CD14-positive monocyte (primary cell): ENCODE results near the gene PRSS35. TPM values are rescaled to one million over a fixed set of nuclear protein-coding genes. Genes with fewer than 3 reads are reported as not detected.

ENCODE experiments used
- DNase-seq, 3 donors: peaks; one replicate each; pipeline ENCODE4 v3.0.0-alpha.2; 2011 to 2022
- H2AFZ ChIP-seq: 2 replicates; pipeline ENCODE4 v1.6.0; 2012; ENCODE audit warnings: mild to moderate bottlenecking, low read depth, low read length, inconsistent platforms; ENCODE audit not compliant: insufficient read depth, poor library complexity, severe bottlenecking
- H3K27ac ChIP-seq, 2 donors: 1 replicate in 1 of 2; 2 replicates in 1 of 2; pipeline ENCODE4 v1.5.1; 2012 to 2013; ENCODE audit warnings: low read length in 2 of 2, control low read depth in 1 of 2, inconsistent platforms in 1 of 2, low read depth in 1 of 2, mild to moderate bottlenecking in 1 of 2
- H3K27me3 ChIP-seq, 2 donors: one replicate each; pipeline versions ENCODE4 v1.6.0 to v1.6.1; 2011 to 2013; ENCODE audit warnings: low read length in 2 of 2; ENCODE audit not compliant: control insufficient read depth in 2 of 2, insufficient read depth in 2 of 2
- H3K36me3 ChIP-seq, 2 donors: replicated peaks in 1 of 2; 1 replicate in 1 of 2; 2 replicates in 1 of 2; pipeline versions ENCODE4 v1.5.1 to v1.6.1; 2012 to 2013; ENCODE audit warnings: low read length in 2 of 2, control low read depth in 1 of 2, inconsistent platforms in 1 of 2, mild to moderate bottlenecking in 1 of 2; ENCODE audit not compliant: insufficient read depth in 2 of 2, control insufficient read depth in 1 of 2
- H3K4me1 ChIP-seq, 2 donors: 1 replicate in 1 of 2; 2 replicates in 1 of 2; pipeline versions ENCODE4 v1.5.1 to v1.6.1; 2012 to 2013; ENCODE audit warnings: low read length in 2 of 2, control low read depth in 1 of 2, inconsistent platforms in 1 of 2, mild to moderate bottlenecking in 1 of 2, moderate library complexity in 1 of 2; ENCODE audit not compliant: insufficient read depth in 2 of 2, control insufficient read depth in 1 of 2
- H3K4me2 ChIP-seq: replicated peaks from 2 replicates; pipeline ENCODE3; 2012; ENCODE audit warnings: low read length, moderate library complexity, mild to moderate bottlenecking; ENCODE audit not compliant: poor library complexity, severe bottlenecking; ENCODE audit errors: extremely low read depth
- H3K4me3 ChIP-seq, 3 experiments: fragments of 200-600 bp in 1 of 3; sonication (generic) in 1 of 3; replicated peaks in 1 of 3; 1 replicate in 2 of 3; 2 replicates in 1 of 3; pipeline ENCODE4 v1.5.1; 2011 to 2013; ENCODE audit warnings: low read length in 3 of 3, mild to moderate bottlenecking in 3 of 3, control low read depth in 2 of 3, low read depth in 2 of 3, inconsistent platforms in 1 of 3, moderate library complexity in 1 of 3
- H3K79me2 ChIP-seq: 2 replicates; pipeline ENCODE4 v1.6.0; 2012; ENCODE audit warnings: mild to moderate bottlenecking, control low read depth, inconsistent platforms, low read length, moderate library complexity; ENCODE audit not compliant: insufficient read depth
- H3K9ac ChIP-seq: 2 replicates; pipeline ENCODE4 v1.6.0; 2017; ENCODE audit warnings: low read length, mild to moderate bottlenecking; ENCODE audit not compliant: insufficient read depth, poor library complexity, severe bottlenecking
- H3K9me3 ChIP-seq, 2 donors: replicated peaks in 1 of 2; 1 replicate in 1 of 2; 2 replicates in 1 of 2; pipeline versions ENCODE4 v1.5.1 to v1.6.1; 2012 to 2013; ENCODE audit warnings: low read length in 2 of 2, control low read depth in 1 of 2; ENCODE audit not compliant: control insufficient read depth in 1 of 2, insufficient read depth in 1 of 2
- H4K20me1 ChIP-seq: 2 replicates; pipeline ENCODE4 v1.6.0; 2012; ENCODE audit warnings: mild to moderate bottlenecking, low read length, control low read depth, moderate library complexity; ENCODE audit not compliant: insufficient read depth
- H3K27ac Mint-ChIP-seq, 7 donors: one replicate each; pipeline ENCODE4 v1.8.0; 2020; ENCODE audit warnings: mild to moderate bottlenecking in 7 of 7, mixed read lengths in 7 of 7, moderate library complexity in 6 of 7, inconsistent platforms in 2 of 7
- H3K27me3 Mint-ChIP-seq, 3 donors: one replicate each; pipeline ENCODE4 v1.8.0; 2021 to 2022; ENCODE audit warnings: low read depth in 3 of 3, mild to moderate bottlenecking in 3 of 3, mixed read lengths in 3 of 3, moderate library complexity in 3 of 3, inconsistent platforms in 1 of 3
- H3K36me3 Mint-ChIP-seq, 2 donors: one replicate each; pipeline ENCODE4 v1.8.0; 2020; ENCODE audit warnings: mixed read lengths in 2 of 2, inconsistent platforms in 1 of 2, mild to moderate bottlenecking in 1 of 2
- H3K4me1 Mint-ChIP-seq: one replicate; pipeline ENCODE4 v1.8.0; 2020; ENCODE audit warnings: mild to moderate bottlenecking, mixed read lengths
- H3K4me3 Mint-ChIP-seq, 2 donors: one replicate each; pipeline ENCODE4 v1.8.0; 2020; ENCODE audit warnings: mild to moderate bottlenecking in 2 of 2, mixed read lengths in 2 of 2, moderate library complexity in 1 of 2
- H3K9me3 Mint-ChIP-seq, 7 donors: one replicate each; pipeline ENCODE4 v1.8.0; 2020 to 2022; ENCODE audit warnings: mixed read lengths in 7 of 7, mild to moderate bottlenecking in 6 of 7, moderate library complexity in 6 of 7, inconsistent platforms in 2 of 7
- CTCF ChIP-seq: fragments of 200-600 bp; IDR thresholded peaks from one replicate; pipeline ENCODE4 v1.8.0; 2022; ENCODE audit warnings: antibody characterized with exemption, mild to moderate bottlenecking
- WGBS: methylation state at CpG from one replicate; pipeline ENCODE4 v1.1.5; 2013; ENCODE audit warnings: missing lambda C conversion rate; ENCODE audit not compliant: insufficient coverage; 5-methylcytosine and 5-hydroxymethylcytosine counted together
- intact Hi-C, 2 donors: fragments of 100-400 bp; cut with micrococcal nuclease; formaldehyde crosslinking; loops; one replicate each; pipeline versions ENCODE4 v1.15.0 to v1.15.1; 2023
- polyA plus RNA-seq, 3 donors: library from polyadenylated mRNA; depleted of rRNA in 1 of 3; unstranded in 2 of 3; stranded (reverse) in 1 of 3; fragments of 300-500 nt in 2 of 3; fragments of >200 nt in 1 of 3; fragmentation: Illumina TruSeq in 2 of 3; gene quantifications; 1 replicate in 2 of 3; 2 replicates in 1 of 3; pipeline ENCODE4 v1.2.3, GENCODE V29; 2012 to 2021

Gene PRSS35
- polyA plus RNA-seq, 3 donors: not detected

- intact Hi-C loops: no loop called here
- H4K20me1 ChIP-seq: no peaks in the 10 kb centered on the region
- no peak overlapping the region for H2AFZ ChIP-seq
- H3K4me1 Mint-ChIP-seq: peaks cover 29% of the 10 kb centered on the region
- no peak for TF ChIP-seq CTCF
- H3K36me3 ChIP-seq: no peaks in the 10 kb centered on the region
- H3K79me2 ChIP-seq: no peaks in the 10 kb centered on the region
- no peak overlapping the region for H3K4me3 ChIP-seq
- WGBS: 100% methylated on average over 3 of the region's 3 CpGs
- H3K27ac Mint-ChIP-seq: peak overlapping the region in 1 of 7 donors; percentile 63
- no peaks in the 10 kb centered on the region for H3K36me3 Mint-ChIP-seq
- peaks cover 2 to 8% (median 7%) of the 10 kb centered on the region in 3 donors for H3K27me3 Mint-ChIP-seq
- H3K9ac ChIP-seq: no peak overlapping the region
- no peak overlapping the region for H3K4me3 Mint-ChIP-seq
- no peak for DNase-seq
- no peak overlapping the region for H3K27ac ChIP-seq
- no peak overlapping the region for H3K4me2 ChIP-seq
- H3K9me3 ChIP-seq: no peaks in the 10 kb centered on the region
- peaks cover 0 to 4% of the 10 kb centered on the region in 2 donors for H3K27me3 ChIP-seq
- peaks cover 0 to 3% (median 0%) of the 10 kb centered on the region in 7 donors for H3K9me3 Mint-ChIP-seq
- H3K4me1 ChIP-seq: peaks cover 22 to 25% of the 10 kb centered on the region in 2 donors
Measured at GRCh38 chr6:83470587-83470986, 41.7 kb upstream of the PRSS35 start.

- Histone ChIP-seq H3K4me3 (no peak overlapping the region), H3K4me1 (peaks cover 5 to 6% of the 10 kb centered on the region in 2 donors), H4K20me1 (no peaks in the 10 kb centered on the region), H3K79me2 (no peaks in the 10 kb centered on the region), H3K27ac (no peak overlapping the region), H3K27me3 (peaks cover 0 to 4% of the 10 kb centered on the region in 2 donors), H3K9me3 (no peaks in the 10 kb centered on the region), H2AFZ (no peak overlapping the region), H3K9ac (no peak overlapping the region), H3K4me2 (no peak overlapping the region), H3K36me3 (no peaks in the 10 kb centered on the region)
- Mint-ChIP-seq H3K36me3 (no peaks in the 10 kb centered on the region), H3K4me1 (peaks cover 10% of the 10 kb centered on the region), H3K27ac (no peak overlapping the region), H3K4me3 (no peak overlapping the region), H3K27me3 (peaks cover 2 to 8% (median 7%) of the 10 kb centered on the region in 3 donors), H3K9me3 (peaks cover 0 to 12% (median 5%) of the 10 kb centered on the region in 7 donors)
- intact Hi-C loops: no loop called here
- no peak for DNase-seq
- 100% methylated on average over 1 of the region's 2 CpGs for WGBS
- no peak for TF ChIP-seq CTCF
Measured at GRCh38 chr6:83472767-83473166, 39.6 kb upstream of the PRSS35 start.
